NCI-H1417 treated with DMSO at 0.1 percent for 48 hours (cell line): ENCODE results near the gene PLA2G7.

ENCODE experiments used
- DNase-seq: peaks from one replicate; lab custom pipeline; 2025; lab: John Stamatoyannopoulos, UW

Gene PLA2G7

GRCh38 chr6:46688966-46689335 lies 46.2 kb downstream of the PLA2G7 start:
- DNase-seq = no peak

GRCh38 chr6:46688117-46688965 lies 46.8 kb downstream of the PLA2G7 start:
- no peak for DNase-seq

GRCh38 chr6:46687619-46688097 lies 47.5 kb downstream of the PLA2G7 start, which contains the start of gene TDRD6:
Gene TDRD6 (plus strand): TSS chr6:46687885. CDS start chr6:46688129, 244 bp downstream.
- DNase-seq = no peak

- no peak for DNase-seq
These were observed 50.4 kb downstream of the PLA2G7 start for GRCh38 chr6:46684771-46685170.

- DNase-seq = no peak
These were observed 57.9 kb downstream of the PLA2G7 start for GRCh38 chr6:46677314-46677654.

GRCh38 chr6:46676604-46677313 lies 58.4 kb downstream of the PLA2G7 start:
- no peak for DNase-seq

GRCh38 chr6:46674410-46674809 lies 60.8 kb downstream of the PLA2G7 start:
- DNase-seq = no peak

- no peak for DNase-seq
These were observed 67.8 kb downstream of the PLA2G7 start for GRCh38 chr6:46667377-46667776.

- no peak for DNase-seq
These were observed 73.7 kb downstream of the PLA2G7 start for GRCh38 chr6:46661483-46661882.

- no peak for DNase-seq
These were observed 77.5 kb downstream of the PLA2G7 start for GRCh38 chr6:46657642-46658041.

- DNase-seq = no peak
These were observed 79.4 kb downstream of the PLA2G7 start for GRCh38 chr6:46655803-46656202.
